Activated CD4-positive, alpha-beta T cell treated with anti-CD3 and anti-CD28 coated beads, Interleukin-2, amount 50 U/mL, for 1 hour (primary cell): ENCODE measurements around the gene CFDP1.
"Not testable (repeated sequence)": the region's sequence is repeated elsewhere in the genome, so short reads cannot be mapped to it uniquely, and the experiment has no call there.

Experiments
- DNase-seq: peaks from one replicate; pipeline ENCODE4 v3.0.0-alpha.2; 2020

The CFDP1 gene

DNA sequence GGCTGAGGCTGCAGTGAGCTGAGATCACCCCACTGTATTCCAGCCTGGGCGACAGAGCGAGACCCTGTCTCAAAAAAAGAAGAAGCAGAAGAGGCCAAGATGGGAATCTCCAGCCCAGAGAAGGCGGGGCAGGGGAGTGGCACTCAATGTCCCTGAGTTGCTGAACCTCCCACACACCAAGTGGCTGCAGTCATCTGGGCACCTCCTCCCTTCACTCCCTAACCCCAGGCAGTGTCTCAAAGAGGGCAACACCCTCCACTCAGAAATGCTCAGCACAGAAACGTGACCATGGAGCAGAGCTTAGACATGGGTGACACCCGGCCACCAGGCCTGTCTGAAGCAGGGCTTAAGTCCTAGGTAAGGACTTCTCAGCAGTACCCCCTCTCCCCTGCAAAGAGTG is 145.6 kb downstream of the CFDP1 start:
- DNase-seq: no peak

GRCh38 chr16:75286389-75286788 is 146.9 kb downstream of the CFDP1 start:
- DNase-seq: no peak

DNA sequence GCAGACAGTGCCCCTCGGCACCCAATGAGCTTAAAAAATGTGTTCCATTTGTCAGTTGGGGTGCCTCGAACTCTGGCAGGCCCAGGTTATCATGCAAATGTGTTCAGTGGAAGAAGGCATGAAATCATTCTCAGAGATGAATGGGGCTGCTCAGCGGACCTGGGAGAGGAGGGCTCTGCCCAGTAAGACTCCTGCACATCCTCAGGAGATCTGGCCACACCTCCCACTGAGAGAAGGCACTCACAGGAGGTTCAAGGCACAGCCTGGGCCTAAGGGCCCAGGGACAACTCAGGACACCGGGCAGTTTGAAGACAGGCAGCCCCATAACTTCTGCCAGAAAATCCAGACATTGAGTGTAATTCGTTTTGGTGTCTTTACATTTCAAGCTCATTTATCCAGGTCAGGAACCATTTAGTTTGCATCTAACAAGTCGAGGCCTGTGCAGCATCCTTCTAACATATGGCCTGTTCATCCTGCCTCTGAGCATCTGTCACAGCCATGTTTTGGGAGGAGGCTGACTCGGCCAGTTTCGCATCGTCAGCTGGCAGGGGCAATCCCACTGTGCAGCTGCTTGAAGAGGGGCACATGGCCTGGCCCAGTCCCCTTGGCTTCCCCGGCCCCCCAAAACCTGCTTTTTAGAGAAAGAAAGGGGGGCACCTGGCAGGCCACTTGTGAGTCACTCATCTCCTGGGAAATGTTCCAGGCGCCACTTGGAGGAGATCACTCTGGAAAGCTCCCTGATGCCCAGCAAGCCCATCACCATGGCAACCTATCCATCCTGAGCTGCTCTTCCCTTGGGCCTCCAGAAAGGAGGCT is 150.6 kb downstream of the CFDP1 start:
- DNase-seq: no peak

DNA sequence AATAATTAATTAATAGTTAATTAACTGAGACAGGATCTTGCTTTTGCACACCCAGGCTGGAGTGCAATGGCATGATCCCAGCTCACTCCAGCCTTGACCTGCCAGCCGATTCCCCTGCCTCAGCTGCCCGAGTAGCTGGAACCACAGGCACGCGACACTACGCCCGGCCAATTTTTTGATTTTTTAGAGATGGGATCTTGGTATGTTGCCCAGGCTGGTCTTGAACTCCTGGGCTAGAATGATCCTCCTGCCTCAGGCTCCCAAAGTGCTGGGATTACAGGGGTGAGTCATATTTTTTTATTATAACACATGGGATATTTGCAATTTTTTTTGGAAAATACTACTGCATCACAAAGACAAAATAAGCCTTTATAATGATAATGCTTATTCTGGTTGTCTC is 151.5 kb downstream of the CFDP1 start:
- no peak for DNase-seq

DNA sequence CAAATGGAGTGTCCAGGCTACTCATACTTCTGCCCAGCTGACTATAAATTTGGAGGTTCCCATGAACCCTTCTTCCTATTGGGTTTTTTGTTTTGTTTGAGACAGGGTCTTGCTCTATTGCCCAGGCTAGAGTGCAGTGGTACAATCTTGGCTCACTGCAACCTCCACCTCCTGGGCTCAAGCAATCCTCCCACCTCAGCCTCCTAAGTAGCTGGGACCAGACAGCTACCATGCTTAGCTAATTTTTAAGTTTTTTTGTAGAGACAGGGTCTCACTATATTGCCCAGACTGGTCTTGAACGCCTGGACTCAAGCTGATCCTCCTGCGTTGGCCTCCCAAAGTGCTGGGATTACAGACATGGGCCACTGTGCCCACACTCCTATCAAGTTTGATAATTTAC is 152.3 kb downstream of the CFDP1 start:
- DNase-seq: not testable (repeated sequence)

GRCh38 chr16:75280331-75280804 is 152.9 kb downstream of the CFDP1 start:
- DNase-seq: no peak

DNA sequence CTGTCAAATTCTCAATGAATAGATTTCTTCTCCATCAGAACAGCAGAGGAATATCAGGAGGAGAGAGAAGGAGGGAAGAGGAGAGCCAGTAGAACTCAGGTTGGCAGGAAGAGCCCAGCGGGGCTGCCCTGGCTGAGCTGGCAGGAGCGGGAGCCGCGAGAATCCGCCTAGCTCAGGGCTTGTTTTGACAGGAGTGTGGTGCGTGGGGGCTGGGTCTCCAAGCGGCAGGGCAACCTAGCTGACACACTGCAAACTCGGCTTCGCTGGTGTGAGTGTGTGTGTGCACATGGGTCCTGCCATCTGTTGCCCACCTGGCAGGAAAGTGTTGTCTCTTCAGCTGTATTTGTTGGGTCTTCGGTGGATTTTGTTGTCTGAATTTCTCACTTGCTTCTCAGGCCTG is 154.0 kb downstream of the CFDP1 start:
- DNase-seq: no peak

DNA sequence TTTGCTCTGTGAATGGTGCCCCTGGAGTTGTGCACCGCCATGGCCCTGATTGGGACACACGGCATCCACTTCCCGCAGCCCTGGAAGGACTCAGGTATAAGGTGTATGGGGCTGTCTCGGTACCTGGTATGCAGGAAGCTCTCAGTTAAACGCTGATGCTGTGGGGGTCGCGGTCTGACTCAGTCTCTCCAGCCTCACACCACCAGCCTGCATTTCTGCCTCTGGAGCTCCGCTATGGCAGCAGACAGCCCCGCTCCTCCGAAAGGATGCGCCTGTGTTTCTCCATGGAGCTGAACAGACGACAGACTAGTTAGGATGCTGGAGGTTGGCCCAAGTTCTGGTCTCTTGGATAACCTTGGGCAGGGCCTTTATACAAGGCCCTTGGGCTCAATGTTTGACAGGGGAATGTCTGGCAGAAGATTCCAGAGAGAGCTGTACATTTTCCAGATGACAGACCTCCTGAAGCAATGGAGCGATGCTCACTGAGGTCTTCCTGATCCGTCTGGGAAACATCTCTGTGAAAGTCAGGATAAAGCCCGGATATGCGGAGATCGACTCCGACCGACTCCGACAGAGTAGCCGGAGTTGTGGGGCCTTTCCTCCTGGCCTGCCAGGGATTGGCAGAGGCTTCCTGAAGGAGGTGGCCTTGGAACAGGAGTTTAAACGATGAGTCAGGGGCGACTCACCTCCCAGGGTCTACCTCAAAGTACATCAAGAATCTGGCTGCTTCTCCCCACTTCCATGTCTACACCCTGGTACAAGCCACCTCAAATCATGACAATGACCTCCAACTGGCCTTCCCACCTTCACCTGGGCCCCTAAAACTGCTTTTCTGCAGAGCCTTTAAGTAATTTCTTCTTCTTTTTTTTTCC is 160.0 kb downstream of the CFDP1 start:
- DNase-seq: no peak

DNA sequence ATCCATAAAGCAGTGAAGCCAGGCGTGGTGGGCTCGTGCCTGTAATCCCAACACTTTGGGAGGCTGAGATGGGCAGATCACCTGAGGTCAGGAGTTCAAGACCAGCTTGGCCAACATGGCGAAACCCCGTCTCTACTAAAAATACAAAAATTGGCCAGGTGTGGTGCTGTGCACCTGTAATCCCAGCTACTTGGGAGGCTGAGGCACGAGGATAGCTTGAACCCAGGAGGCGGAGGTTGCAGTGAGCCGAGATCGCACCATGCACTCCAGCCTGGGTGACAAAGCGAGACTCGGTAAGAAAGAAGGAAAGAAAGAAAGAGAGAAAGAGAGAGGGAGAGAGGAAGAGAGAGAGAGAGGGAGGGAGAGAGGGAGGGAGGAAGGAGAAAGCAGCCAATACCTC is 160.7 kb downstream of the CFDP1 start:
- DNase-seq: not testable (repeated sequence)

- DNase-seq: no peak
Observed at GRCh38 chr16:75272097-75272551, 161.2 kb downstream of the CFDP1 start.

- no peak for DNase-seq
Observed at GRCh38 chr16:75271441-75272096, 161.7 kb downstream of the CFDP1 start.

DNA sequence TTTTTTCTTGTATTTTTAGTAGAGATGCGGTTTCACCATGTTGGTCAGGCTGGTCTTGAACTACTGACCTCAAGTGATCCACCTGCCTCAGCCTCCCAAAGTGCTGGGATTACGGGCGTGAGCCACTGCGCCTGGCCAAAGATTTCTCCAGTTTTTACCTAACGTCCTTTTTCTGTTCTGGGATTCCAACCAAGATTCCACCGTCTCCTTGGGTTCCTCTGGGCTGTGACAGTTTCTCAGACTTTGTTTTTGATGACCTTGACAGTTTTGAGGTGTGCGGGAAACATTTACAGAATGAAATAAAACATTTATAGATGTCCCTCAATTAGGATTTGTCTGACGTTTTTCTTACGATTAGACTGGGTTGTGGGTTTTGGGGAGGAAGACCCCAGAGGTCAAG is 163.9 kb downstream of the CFDP1 start:
- not testable (repeated sequence) for DNase-seq

- no peak for DNase-seq
Observed at GRCh38 chr16:75267631-75268264, 165.6 kb downstream of the CFDP1 start.

- no peak for DNase-seq
Observed at GRCh38 chr16:75266738-75267630, 166.3 kb downstream of the CFDP1 start.

- DNase-seq: no peak
Observed at GRCh38 chr16:75265911-75266701, 167.2 kb downstream of the CFDP1 start.

GRCh38 chr16:75264999-75265910 is 168.0 kb downstream of the CFDP1 start:
- no peak for DNase-seq

- DNase-seq: no peak
Observed at GRCh38 chr16:75264457-75264998, 168.8 kb downstream of the CFDP1 start.

DNA sequence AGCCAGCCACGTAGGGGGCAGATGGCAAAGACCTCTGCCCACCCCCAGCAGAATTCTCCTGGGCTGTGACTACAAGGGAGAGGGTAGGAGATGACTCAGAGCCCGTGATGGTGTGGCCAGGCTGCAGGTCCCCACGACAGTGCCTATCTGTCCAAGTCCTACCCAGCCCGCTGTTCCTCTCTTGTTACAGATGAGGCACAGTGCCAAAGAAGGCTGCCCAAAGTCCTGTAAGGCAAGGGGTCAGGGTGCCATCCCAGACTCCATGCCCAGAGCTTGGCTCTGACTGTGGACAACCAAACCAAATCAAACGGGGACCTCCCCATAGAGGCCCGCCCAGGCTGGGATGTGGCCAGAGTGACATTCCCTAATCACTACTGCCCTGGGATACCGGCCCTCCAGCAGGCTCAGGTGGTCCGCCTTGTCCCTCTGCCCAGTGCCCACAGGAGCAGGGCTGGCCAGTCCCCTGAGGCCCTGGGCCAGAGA is 169.3 kb downstream of the CFDP1 start:
- DNase-seq: no peak

DNA sequence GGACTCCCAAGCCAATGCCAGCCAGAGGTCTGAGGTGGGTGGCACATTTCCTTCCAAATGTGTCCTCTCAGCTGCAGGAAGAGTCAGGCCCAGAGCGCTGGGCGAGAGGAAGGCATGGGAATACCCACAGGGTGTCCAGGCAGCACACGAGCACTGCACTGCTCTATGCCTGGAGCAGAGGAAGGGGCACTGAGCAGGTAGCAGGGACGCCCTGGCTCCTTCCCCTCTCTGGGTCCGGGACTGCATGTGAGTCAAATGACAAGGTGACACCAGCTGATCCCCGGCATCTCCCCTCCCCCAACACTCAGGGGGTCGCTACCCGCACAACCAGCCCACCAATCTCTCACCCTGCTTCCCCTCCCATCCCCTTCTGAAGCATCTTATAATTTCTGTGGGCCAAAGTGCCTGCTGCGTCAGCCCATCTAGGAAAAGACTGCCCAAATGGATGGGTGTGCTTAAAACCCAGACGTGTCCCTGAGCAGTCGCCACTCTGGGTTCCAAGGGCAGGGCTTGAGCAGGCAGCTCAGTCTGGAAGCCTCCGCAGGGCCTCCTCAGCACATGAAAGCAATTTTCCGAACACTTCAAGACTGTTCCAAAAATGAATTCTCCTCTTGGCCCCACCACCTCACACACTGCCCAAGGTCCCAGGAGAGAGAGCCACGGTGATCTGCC is 169.9 kb downstream of the CFDP1 start:
- no peak for DNase-seq
